ENCODE data around the gene CYP11A1.

Gene CYP11A1

DNA sequence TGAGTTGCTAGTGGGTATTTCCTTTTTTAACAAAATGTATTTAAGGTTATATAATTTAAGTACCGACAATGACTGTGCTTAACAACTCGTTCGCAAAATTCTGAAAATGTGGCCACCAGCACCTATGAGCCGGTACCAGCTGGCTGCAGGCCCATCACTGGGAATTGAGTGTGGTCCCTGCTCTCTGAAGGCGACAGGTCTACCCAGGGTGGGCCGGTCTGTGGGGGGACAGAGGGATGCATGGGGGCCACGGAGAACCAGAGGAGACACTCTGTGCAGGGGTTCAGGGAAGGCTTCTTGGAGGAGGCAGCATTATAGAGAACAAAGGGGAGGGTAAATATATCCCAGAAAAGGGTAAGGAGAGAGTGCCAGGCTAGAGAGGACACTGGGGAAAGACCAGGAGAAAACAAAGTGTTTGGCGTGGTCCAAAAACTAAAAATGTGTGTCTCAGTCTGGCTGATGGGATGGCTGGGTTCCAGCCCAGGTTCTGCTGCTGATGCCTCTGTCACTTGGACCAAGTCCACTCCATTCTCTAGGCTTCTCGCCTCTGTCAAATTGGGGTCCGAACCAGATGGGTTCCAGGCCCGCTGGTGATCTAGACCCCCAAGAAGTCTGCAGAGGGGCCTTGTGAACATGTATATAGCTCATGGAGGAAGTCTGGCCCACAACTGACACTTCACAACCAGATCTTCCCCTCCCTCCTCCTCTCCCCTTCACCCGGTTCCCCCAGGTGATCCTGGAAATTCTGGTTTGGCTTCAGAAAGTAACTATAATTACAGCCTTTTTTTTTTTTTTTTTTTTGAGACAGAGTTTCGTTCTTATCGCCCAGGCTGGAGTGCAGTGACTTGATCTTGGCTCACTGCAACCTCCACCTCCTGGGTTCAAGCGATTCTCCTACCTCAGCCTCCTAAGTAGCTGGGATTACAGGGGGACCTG, 10.7 kb upstream of the CYP11A1 start:
- Histone ChIP-seq H3K27me3 (peaks cover 36% of the 10 kb centered on the region), H3K4me1 (ENCODE audit: control insufficient read depth in 1 of 2, insufficient read depth in 1 of 2, low read depth in 1 of 2, low read length in 1 of 2) (peaks cover 17 to 19% of the 10 kb centered on the region in 2 experiments), H3K36me3 (no peaks in the 10 kb centered on the region), H3K9me3 (no peaks in the 10 kb centered on the region), H3K4me3 (ENCODE audit: low read depth in 1 of 2, low read length in 1 of 2) (no peak overlapping the region), H3K27ac (no peak overlapping the region)
- TF ChIP-seq, protein P1, sequence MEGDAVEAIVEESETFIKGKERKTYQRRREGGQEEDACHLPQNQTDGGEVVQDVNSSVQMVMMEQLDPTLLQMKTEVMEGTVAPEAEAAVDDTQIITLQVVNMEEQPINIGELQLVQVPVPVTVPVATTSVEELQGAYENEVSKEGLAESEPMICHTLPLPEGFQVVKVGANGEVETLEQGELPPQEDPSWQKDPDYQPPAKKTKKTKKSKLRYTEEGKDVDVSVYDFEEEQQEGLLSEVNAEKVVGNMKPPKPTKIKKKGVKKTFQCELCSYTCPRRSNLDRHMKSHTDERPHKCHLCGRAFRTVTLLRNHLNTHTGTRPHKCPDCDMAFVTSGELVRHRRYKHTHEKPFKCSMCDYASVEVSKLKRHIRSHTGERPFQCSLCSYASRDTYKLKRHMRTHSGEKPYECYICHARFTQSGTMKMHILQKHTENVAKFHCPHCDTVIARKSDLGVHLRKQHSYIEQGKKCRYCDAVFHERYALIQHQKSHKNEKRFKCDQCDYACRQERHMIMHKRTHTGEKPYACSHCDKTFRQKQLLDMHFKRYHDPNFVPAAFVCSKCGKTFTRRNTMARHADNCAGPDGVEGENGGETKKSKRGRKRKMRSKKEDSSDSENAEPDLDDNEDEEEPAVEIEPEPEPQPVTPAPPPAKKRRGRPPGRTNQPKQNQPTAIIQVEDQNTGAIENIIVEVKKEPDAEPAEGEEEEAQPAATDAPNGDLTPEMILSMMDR (IDR thresholded peaks at IDR 0.05), result no peak

DNA sequence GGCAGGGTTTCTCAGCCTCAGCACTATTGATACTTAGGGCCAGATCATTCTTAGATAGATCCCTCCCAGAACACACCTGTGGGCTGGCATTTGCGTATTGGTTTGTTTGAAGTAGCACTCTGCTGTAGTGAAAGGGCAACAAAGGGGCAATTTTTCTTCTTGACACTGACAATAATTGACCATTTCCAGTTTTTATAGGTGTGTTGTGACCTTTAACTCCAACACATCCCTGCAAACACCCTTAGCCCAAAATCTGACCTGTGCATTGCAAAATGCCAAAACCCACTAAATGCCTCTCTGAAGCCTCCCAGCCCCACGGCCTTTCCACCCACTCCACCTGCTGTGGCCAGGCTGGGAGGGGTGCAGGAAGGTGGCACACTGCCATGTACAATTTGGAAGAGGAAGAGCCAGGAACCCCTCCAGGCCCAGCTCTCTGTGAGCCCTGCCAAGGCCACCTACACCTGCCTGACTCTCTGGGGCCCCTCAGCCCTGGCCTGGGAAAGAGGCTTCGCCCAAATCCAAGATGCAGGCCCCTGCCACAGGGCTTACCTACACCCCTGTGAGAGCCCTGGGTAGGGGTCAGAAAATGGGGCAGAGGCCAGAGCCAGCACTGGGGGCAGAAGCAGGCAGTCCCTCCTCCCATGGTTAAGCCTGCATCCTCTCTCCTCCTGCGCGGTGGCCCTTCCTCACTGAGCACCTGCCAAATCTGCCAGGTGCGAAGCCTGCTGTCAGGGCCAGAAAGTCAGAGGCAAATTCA, 9.6 kb upstream of the CYP11A1 start:
- TF ChIP-seq, protein P1 (IDR thresholded peaks at IDR 0.05), result no peak
- H3K9me3 ChIP-seq, result no peaks in the 10 kb centered on the region
- H3K4me3 ChIP-seq (ENCODE audit: low read depth in 1 of 2, low read length in 1 of 2), result no peak overlapping the region
- no peaks in the 10 kb centered on the region for H3K36me3 ChIP-seq
- H3K27me3 ChIP-seq, result peaks cover 46% of the 10 kb centered on the region
- H3K4me1 ChIP-seq (ENCODE audit: control insufficient read depth in 1 of 2, insufficient read depth in 1 of 2, low read depth in 1 of 2, low read length in 1 of 2), result peaks cover 17 to 19% of the 10 kb centered on the region in 2 experiments
- H3K27ac ChIP-seq, result no peak overlapping the region

DNA sequence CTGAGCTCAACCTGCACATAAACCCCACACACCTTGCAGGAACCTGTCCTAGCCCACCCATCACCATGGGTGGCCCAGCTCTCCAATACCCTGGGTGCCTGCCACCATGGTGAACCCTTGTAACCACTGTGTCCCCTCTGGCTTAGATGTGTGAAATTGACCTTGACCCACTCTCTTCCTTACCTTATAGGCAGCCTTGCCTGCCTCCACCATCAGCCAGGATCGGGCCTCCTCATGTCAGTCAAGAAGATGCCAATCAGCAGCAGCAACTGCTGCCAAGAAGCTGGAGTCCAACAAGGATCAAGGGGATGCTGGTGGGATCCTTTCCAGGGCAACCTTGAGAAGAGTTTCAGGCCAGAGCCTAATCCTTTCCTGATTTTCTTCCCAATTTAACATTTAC, 8.8 kb upstream of the CYP11A1 start:
- no peak overlapping the region for H3K4me3 ChIP-seq (ENCODE audit: low read depth in 1 of 2, low read length in 1 of 2)
- H3K27me3 ChIP-seq, result peaks cover 54% of the 10 kb centered on the region
- TF ChIP-seq, protein P1 (IDR thresholded peaks at IDR 0.05), result no peak
- peaks cover 17 to 19% of the 10 kb centered on the region in 2 experiments for H3K4me1 ChIP-seq (ENCODE audit: control insufficient read depth in 1 of 2, insufficient read depth in 1 of 2, low read depth in 1 of 2, low read length in 1 of 2)
- no peaks in the 10 kb centered on the region for H3K9me3 ChIP-seq
- H3K36me3 ChIP-seq, result no peaks in the 10 kb centered on the region
- H3K27ac ChIP-seq, result no peak overlapping the region

DNA sequence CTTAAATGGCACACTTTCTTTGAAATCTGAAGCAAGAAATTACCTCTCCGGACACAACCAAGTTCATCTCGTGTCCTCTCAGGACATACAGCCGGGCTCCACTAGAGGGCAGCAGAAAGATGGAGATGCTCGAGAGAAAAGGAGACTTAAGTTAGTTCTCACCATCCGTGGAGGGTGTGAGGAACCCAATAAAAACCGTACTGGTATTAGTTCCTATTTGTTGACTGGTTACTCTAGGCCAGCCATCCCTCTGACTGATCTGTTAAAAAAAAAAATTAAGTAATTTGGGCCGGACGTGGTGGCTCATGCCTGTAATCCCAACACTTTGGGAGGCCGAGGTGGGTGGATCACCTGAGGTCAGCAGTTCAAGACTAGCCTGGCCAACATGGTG, 7.9 kb upstream of the CYP11A1 start:
- no peaks in the 10 kb centered on the region for H3K9me3 ChIP-seq
- H3K4me3 ChIP-seq (ENCODE audit: low read depth in 1 of 2, low read length in 1 of 2), result no peak overlapping the region
- H3K27me3 ChIP-seq, result peaks cover 63% of the 10 kb centered on the region
- H3K4me1 ChIP-seq (ENCODE audit: control insufficient read depth in 1 of 2, insufficient read depth in 1 of 2, low read depth in 1 of 2, low read length in 1 of 2), result peaks cover 17 to 19% of the 10 kb centered on the region in 2 experiments
- TF ChIP-seq, protein P1 (IDR thresholded peaks at IDR 0.05), result peak; percentile 91
- H3K27ac ChIP-seq, result no peak overlapping the region
- no peaks in the 10 kb centered on the region for H3K36me3 ChIP-seq

DNA sequence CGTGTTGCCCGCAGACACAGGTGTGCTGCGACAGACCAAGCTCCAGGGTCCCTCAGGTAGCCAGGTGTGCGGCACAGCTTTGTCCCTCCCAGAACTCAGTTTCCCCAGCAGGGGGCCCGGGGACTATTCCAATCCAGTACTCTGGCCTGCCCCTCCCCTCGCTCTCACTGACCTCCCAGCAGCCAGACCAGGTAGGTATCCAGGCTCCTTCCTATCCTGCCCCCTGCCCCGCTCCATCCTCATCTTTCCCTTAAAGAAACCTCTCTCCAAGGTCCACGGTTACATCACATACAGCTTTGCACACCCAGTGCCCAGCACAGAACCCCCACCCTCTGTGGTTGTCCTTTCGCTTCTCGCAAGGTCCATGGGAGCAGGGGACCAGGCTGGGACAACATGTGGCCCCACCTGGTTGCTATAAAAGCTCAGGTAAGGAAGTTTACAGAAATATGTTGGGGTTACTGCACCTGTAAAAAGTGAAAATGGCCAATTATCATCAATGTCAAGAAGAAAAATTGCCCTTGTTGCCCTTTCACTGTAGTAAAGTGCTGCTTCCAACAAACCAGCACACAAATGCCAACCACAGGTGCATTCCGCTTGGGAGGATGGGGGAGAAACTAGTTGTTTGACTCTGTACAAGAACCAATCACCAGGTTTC, 7.3 kb upstream of the CYP11A1 start:
- Histone ChIP-seq H3K27me3 (peaks cover 64% of the 10 kb centered on the region), H3K27ac (no peak overlapping the region), H3K36me3 (no peaks in the 10 kb centered on the region), H3K4me1 (ENCODE audit: control insufficient read depth in 1 of 2, insufficient read depth in 1 of 2, low read depth in 1 of 2, low read length in 1 of 2) (peaks cover 17 to 19% of the 10 kb centered on the region in 2 experiments), H3K4me3 (ENCODE audit: low read depth in 1 of 2, low read length in 1 of 2) (peak overlapping the region; percentile 85), H3K9me3 (no peaks in the 10 kb centered on the region)
- TF ChIP-seq, protein P1 (IDR thresholded peaks at IDR 0.05), result no peak
